ENCODE results near the gene KCNK7. TPM values are rescaled to one million over a fixed set of nuclear protein-coding genes. Genes with fewer than 3 reads are reported as not detected.

Gene KCNK7
- total and polyA plus RNA-seq, 2 experiments from 2014 or later: 0.60 TPM; not detected in 1

DNA sequence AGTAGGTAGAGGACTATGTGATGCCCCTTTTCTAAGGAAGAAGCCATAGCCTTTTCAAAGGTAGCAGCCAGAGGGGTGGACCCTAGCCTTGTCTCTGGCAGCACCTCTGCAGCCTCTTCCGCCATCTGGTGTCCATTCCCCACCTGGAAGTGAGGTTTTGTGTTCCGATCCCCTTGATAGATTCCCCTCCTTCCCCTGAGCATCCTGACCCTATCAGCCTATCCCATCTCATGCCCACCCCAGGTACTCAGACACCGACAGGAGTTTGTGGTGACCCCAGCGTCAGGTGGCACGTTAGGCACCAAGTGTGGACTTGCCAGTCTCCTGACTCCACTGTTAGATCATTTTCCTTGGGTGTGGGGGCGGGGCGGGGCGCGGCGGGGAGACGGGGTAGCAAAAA, 23.7 kb downstream of the KCNK7 start (continued):
- TF ChIP-seq ZNF462 (CRISPR knock-in tag; IDR thresholded peaks at IDR 0.05): no peak
- TF ChIP-seq, protein P1, sequence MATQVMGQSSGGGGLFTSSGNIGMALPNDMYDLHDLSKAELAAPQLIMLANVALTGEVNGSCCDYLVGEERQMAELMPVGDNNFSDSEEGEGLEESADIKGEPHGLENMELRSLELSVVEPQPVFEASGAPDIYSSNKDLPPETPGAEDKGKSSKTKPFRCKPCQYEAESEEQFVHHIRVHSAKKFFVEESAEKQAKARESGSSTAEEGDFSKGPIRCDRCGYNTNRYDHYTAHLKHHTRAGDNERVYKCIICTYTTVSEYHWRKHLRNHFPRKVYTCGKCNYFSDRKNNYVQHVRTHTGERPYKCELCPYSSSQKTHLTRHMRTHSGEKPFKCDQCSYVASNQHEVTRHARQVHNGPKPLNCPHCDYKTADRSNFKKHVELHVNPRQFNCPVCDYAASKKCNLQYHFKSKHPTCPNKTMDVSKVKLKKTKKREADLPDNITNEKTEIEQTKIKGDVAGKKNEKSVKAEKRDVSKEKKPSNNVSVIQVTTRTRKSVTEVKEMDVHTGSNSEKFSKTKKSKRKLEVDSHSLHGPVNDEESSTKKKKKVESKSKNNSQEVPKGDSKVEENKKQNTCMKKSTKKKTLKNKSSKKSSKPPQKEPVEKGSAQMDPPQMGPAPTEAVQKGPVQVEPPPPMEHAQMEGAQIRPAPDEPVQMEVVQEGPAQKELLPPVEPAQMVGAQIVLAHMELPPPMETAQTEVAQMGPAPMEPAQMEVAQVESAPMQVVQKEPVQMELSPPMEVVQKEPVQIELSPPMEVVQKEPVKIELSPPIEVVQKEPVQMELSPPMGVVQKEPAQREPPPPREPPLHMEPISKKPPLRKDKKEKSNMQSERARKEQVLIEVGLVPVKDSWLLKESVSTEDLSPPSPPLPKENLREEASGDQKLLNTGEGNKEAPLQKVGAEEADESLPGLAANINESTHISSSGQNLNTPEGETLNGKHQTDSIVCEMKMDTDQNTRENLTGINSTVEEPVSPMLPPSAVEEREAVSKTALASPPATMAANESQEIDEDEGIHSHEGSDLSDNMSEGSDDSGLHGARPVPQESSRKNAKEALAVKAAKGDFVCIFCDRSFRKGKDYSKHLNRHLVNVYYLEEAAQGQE (IDR thresholded peaks at IDR 0.05; ENCODE audit: unreplicated experiment): no peak

DNA sequence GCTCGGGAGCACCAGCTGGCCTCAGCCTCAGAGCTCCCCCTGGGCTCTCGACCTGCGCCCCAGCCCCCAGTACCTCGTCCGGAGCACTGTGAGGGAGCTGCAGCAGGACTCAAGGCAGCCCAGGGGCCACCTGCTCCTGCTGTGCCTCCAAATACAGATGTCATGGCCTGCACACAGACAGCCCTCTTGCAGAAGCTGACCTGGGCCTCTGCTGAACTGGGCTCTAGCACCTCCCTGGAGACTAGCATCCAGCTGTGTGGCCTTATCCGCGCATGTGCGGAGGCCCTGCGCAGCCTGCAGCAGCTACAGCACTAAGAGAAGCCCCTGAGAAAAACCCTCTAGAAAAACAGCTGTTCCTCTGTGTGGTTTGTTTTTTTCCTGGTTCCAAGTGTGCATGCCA, 24.2 kb downstream of the KCNK7 start:
- Mint-ChIP-seq H3K9me3 (no peaks in the 10 kb centered on the region), H3K4me1 (peaks cover 45% of the 10 kb centered on the region), H3K36me3 (ENCODE audit: low read depth) (peaks cover 9% of the 10 kb centered on the region), H3K27ac (no peak overlapping the region), H3K27me3 (ENCODE audit: insufficient read depth, low read depth, poor library complexity) (peaks cover 29% of the 10 kb centered on the region), H3K4me3 (peak overlapping the region; percentile 100)
- Histone ChIP-seq H3K36me3 (ENCODE audit: insufficient read depth) (no peaks in the 10 kb centered on the region), H2AFZ (no peak overlapping the region), H3K79me2 (replicated peaks; ENCODE audit: insufficient read depth) (peaks cover 8% of the 10 kb centered on the region), H3F3A (replicated peaks; ENCODE audit: low read depth) (peaks cover 38% of the 10 kb centered on the region), H3K4me2 (peak overlapping the region; percentile 99), H3K27ac (ENCODE audit: low read depth) (no peak overlapping the region), H3K4me1 (ENCODE audit: insufficient read depth) (peaks cover 31% of the 10 kb centered on the region), H3K4me3 (peak overlapping the region; percentile 91), H3K9me2 (ENCODE audit: insufficient read depth) (no peaks in the 10 kb centered on the region), H3K27me3 (ENCODE audit: insufficient read depth) (peaks cover 22% of the 10 kb centered on the region), H4K20me1 (replicated peaks; ENCODE audit: insufficient read depth) (peaks cover 10% of the 10 kb centered on the region)
- ATAC-seq: no peak
- DNase-seq (ENCODE audit: low spot score): no peak
- TF ChIP-seq POLR2AphosphoS5 (IDR thresholded peaks at IDR 0.05; ENCODE audit: low read depth) (no peak), JUNB (IDR thresholded peaks at IDR 0.05; ENCODE audit: unreplicated experiment) (no peak), ZNF114 (CRISPR knock-in tag; IDR thresholded peaks at IDR 0.05) (no peak), STAT1 (IDR thresholded peaks at IDR 0.05; ENCODE audit: unreplicated experiment) (no peak), CREB1 (CRISPR knock-in tag; IDR thresholded peaks at IDR 0.05; ENCODE audit: low read depth) (no peak), ZNF331 (CRISPR knock-in tag; IDR thresholded peaks at IDR 0.05; ENCODE audit: low read depth) (no peak), EZH2phosphoT487 (IDR thresholded peaks at IDR 0.05; ENCODE audit: unreplicated experiment) (no peak)

Data from GM23338 (cell line).